DND-41 (cell line): ENCODE measurements around the gene TEN1.
"Not testable (repeated sequence)": the region's sequence is repeated elsewhere in the genome, so short reads cannot be mapped to it uniquely, and the experiment has no call there.

ENCODE experiments used
- ATAC-seq: fragments of 200-7000 bp; cut with Tn5 transposase; 3 replicates; pipeline ENCODE4 v1.9.1; 2021; ENCODE audit warnings: low read depth; ENCODE audit not compliant: insufficient read depth
- DNase-seq: peaks from one replicate; pipeline ENCODE4 v3.0.0-alpha.2; 2020
- H2AFZ ChIP-seq: 2 replicates; pipeline ENCODE4 v1.6.0; 2012; ENCODE audit warnings: low read depth, low read length
- H3K27ac ChIP-seq: 2 replicates; pipeline ENCODE4 v1.5.1; 2012; ENCODE audit warnings: low read length, inconsistent platforms
- H3K27me3 ChIP-seq: fragments of 200-600 bp; sonication (generic); 2 replicates; pipeline ENCODE4 v1.6.0; 2012; ENCODE audit warnings: low read length, mild to moderate bottlenecking, inconsistent platforms; ENCODE audit not compliant: insufficient read depth, poor library complexity
- H3K36me3 ChIP-seq: 2 replicates; pipeline ENCODE4 v1.5.1; 2012; ENCODE audit warnings: low read length, inconsistent platforms; ENCODE audit not compliant: insufficient read depth
- H3K4me1 ChIP-seq: 2 replicates; pipeline ENCODE4 v1.5.1; 2012; ENCODE audit warnings: mild to moderate bottlenecking, low read length; ENCODE audit not compliant: insufficient read depth
- H3K4me2 ChIP-seq: 2 replicates; pipeline ENCODE4 v1.6.0; 2012; ENCODE audit warnings: mild to moderate bottlenecking, moderate library complexity, low read length, inconsistent platforms; ENCODE audit not compliant: insufficient read depth
- H3K4me3 ChIP-seq, 2 experiments: fragments of 200-600 bp in 1 of 2; shearing (Covaris generic) in 1 of 2; 2 replicates each; pipeline ENCODE4 v1.5.1; 2012 to 2016; ENCODE audit warnings: inconsistent platforms in 2 of 2, low read length in 2 of 2, mild to moderate bottlenecking in 2 of 2, low read depth in 1 of 2, moderate library complexity in 1 of 2
- H3K79me2 ChIP-seq: 2 replicates; pipeline ENCODE4 v1.6.0; 2012; ENCODE audit warnings: low read length, inconsistent platforms; ENCODE audit not compliant: insufficient read depth
- H3K9ac ChIP-seq: 2 replicates; pipeline ENCODE4 v1.6.0; 2012; ENCODE audit warnings: low read depth, mild to moderate bottlenecking, inconsistent platforms, low read length, moderate library complexity
- H3K9me3 ChIP-seq: 2 replicates; pipeline ENCODE4 v1.5.1; 2012; ENCODE audit warnings: low read length, moderate library complexity, mild to moderate bottlenecking, inconsistent platforms; ENCODE audit not compliant: insufficient read depth, severe bottlenecking
- H4K20me1 ChIP-seq: 2 replicates; pipeline ENCODE4 v1.6.0; 2012; ENCODE audit warnings: low read length; ENCODE audit not compliant: insufficient read depth
- EZH2 ChIP-seq: IDR thresholded peaks from 3 replicates; pipeline ENCODE4 v1.6.1; 2012; ENCODE audit warnings: borderline replicate concordance, low read depth, mild to moderate bottlenecking, moderate library complexity, low read length, inconsistent platforms; ENCODE audit not compliant: severe bottlenecking
- TF ChIP-seq, protein P1 (sequence below): IDR thresholded peaks from 2 replicates; pipeline ENCODE4 v1.5.1; 2012; ENCODE audit warnings: borderline replicate concordance, low read length, moderate library complexity, mild to moderate bottlenecking; ENCODE audit not compliant: poor library complexity, severe bottlenecking; ENCODE audit errors: extremely low read depth

Gene TEN1

DNA sequence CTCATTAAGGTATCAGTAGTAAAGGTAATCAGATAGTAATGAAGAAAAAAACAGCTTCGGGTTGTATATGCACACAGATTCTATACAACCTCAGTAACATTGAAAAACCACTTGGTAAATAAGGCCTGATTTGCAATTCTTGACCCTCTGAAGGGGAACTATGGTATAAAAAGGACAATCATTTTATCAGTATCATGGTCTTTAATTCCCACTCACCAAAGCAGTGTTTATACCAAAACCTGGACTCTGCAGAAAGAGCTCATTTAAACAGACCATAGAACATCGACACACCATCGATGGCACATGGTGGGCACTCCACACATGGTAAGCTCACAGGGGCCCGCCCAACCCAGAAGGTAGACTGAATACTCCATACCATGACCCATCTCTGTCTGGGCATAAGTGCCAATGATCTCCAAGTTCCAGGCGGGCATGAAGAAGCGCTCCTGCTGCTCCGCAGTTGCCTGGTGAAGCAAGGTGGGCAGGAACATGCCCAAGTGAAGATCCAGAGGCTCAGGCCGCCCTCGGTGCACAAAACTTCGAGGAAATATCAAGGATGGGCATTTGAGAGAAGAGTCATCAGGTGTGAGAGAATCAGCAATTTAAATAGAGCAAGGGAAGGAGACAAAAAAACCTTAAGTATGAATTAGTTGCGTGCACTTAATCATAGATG is 19.1 kb upstream of the TEN1 start:
- ATAC-seq, result no peak
- Histone ChIP-seq H3K79me2 (peaks cover 7% of the 10 kb centered on the region; the same call in 1 of the 2 replicates), H3K4me1 (no peaks in the 10 kb centered on the region), H3K9ac (no peak overlapping the region), H3K4me2 (no peak overlapping the region), H2AFZ (no peak overlapping the region), H4K20me1 (no peaks in the 10 kb centered on the region), H3K36me3 (peaks cover 14% of the 10 kb centered on the region), H3K27me3 (no peaks in the 10 kb centered on the region), H3K9me3 (no peaks in the 10 kb centered on the region), H3K27ac (no peak overlapping the region), H3K4me3 (no peak overlapping the region)
- DNase-seq, result no peak
- TF ChIP-seq EZH2, result no peak
- TF ChIP-seq, protein P1, sequence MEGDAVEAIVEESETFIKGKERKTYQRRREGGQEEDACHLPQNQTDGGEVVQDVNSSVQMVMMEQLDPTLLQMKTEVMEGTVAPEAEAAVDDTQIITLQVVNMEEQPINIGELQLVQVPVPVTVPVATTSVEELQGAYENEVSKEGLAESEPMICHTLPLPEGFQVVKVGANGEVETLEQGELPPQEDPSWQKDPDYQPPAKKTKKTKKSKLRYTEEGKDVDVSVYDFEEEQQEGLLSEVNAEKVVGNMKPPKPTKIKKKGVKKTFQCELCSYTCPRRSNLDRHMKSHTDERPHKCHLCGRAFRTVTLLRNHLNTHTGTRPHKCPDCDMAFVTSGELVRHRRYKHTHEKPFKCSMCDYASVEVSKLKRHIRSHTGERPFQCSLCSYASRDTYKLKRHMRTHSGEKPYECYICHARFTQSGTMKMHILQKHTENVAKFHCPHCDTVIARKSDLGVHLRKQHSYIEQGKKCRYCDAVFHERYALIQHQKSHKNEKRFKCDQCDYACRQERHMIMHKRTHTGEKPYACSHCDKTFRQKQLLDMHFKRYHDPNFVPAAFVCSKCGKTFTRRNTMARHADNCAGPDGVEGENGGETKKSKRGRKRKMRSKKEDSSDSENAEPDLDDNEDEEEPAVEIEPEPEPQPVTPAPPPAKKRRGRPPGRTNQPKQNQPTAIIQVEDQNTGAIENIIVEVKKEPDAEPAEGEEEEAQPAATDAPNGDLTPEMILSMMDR, result no peak

DNA sequence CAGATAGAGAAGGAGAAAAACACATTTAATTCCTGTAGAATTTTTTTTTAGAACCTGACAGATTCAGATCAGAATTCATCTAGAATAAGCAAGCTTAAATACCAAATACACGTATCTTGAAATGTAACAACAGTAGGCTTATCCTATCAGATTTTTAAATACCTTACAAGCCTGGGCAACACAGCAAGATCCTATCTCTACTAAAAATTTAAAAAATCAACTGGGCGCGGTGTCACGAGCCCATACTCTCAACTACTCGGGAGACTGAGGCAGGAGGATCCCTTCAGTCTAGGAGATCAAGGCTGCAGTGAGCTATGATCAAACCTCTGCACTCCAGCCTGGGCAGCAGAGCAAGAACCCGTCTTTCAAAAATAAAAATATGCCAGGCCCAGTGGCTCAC is 13.6 kb upstream of the TEN1 start:
- Histone ChIP-seq H3K27ac (no peak overlapping the region), H3K4me1 (no peaks in the 10 kb centered on the region), H3K4me2 (no peak overlapping the region), H2AFZ (no peak overlapping the region), H4K20me1 (no peaks in the 10 kb centered on the region), H3K79me2 (peaks cover 5% of the 10 kb centered on the region; the same call in 1 of the 2 replicates), H3K9me3 (no peaks in the 10 kb centered on the region), H3K36me3 (peaks cover 4% of the 10 kb centered on the region; the same call in 1 of the 2 replicates), H3K9ac (no peak overlapping the region), H3K27me3 (no peaks in the 10 kb centered on the region), H3K4me3 (no peak overlapping the region)
- DNase-seq (no peak), ATAC-seq (no peak)
- TF ChIP-seq EZH2, result no peak
- TF ChIP-seq, protein P1, result no peak

GRCh38 chr17:75969044-75969443 is 10.0 kb upstream of the TEN1 start:
- H3K9me3 ChIP-seq, H3K4me1 ChIP-seq, ATAC-seq, H3K4me2 ChIP-seq, H3K9ac ChIP-seq, H3K27me3 ChIP-seq, DNase-seq, H3K79me2 ChIP-seq, H4K20me1 ChIP-seq, H3K4me3 ChIP-seq, H3K27ac ChIP-seq, H2AFZ ChIP-seq: not testable (repeated sequence)
- H3K36me3 ChIP-seq, result peaks cover 19% of the 10 kb centered on the region

GRCh38 chr17:75970011-75970523 is 9.0 kb upstream of the TEN1 start:
- H3K27ac ChIP-seq, result no peak overlapping the region

More at GRCh38 chr17:75970011-75970523, 9.0 kb upstream of the TEN1 start:
- Histone ChIP-seq H3K4me1 (no peaks in the 10 kb centered on the region), H4K20me1 (no peaks in the 10 kb centered on the region), H2AFZ (no peak overlapping the region), H3K4me3 (no peak overlapping the region), H3K9me3 (no peaks in the 10 kb centered on the region), H3K9ac (no peak overlapping the region), H3K27me3 (no peaks in the 10 kb centered on the region), H3K79me2 (peaks cover 7% of the 10 kb centered on the region; the same call in 1 of the 2 replicates), H3K36me3 (peaks cover 19% of the 10 kb centered on the region), H3K4me2 (no peak overlapping the region)
- DNase-seq (no peak), ATAC-seq (no peak)
- TF ChIP-seq, protein P1, result no peak
- no peak for TF ChIP-seq EZH2
